Nephron (organoid): ENCODE results near the gene FUBP3.

ENCODE experiments used
- H3K27ac Mint-ChIP-seq, 3 experiments: 2 replicates each; pipeline ENCODE4 v1.8.0; 2020; ENCODE audit warnings: mixed read lengths in 3 of 3, mild to moderate bottlenecking in 2 of 3, moderate library complexity in 1 of 3
- H3K27me3 Mint-ChIP-seq: 2 replicates; pipeline ENCODE4 v1.8.0; 2021; ENCODE audit warnings: low read depth, mild to moderate bottlenecking, moderate library complexity, mixed read lengths
- H3K36me3 Mint-ChIP-seq: 2 replicates; pipeline ENCODE4 v1.8.0; 2020; ENCODE audit warnings: low read depth, mixed read lengths
- H3K4me1 Mint-ChIP-seq: 2 replicates; pipeline ENCODE4 v1.8.0; 2020; ENCODE audit warnings: mixed read lengths
- H3K4me3 Mint-ChIP-seq, 3 experiments: 2 replicates each; pipeline ENCODE4 v1.8.0; 2020; ENCODE audit warnings: mild to moderate bottlenecking in 3 of 3, mixed read lengths in 3 of 3, moderate library complexity in 2 of 3
- H3K9me3 Mint-ChIP-seq: 2 replicates; pipeline ENCODE4 v1.8.0; 2020; ENCODE audit warnings: mixed read lengths
- CTCF ChIP-seq, 3 experiments: fragments of 200-600 bp; sonication (generic); IDR thresholded peaks; one replicate each; pipeline ENCODE4 v1.5.0; 2021; ENCODE audit warnings: antibody characterized with exemption in 3 of 3; ENCODE audit not compliant: unreplicated experiment in 3 of 3

Gene FUBP3

GRCh38 chr9:130663258-130663976 is 84.0 kb downstream of the FUBP3 start:
- Mint-ChIP-seq H3K4me3 (peak overlapping the region in 1 of 3 experiments; percentile 63), H3K27me3 (peaks cover 98% of the 10 kb centered on the region), H3K4me1 (peaks cover 13% of the 10 kb centered on the region), H3K27ac (no peak overlapping the region), H3K36me3 (no peaks in the 10 kb centered on the region), H3K9me3 (peaks cover 5% of the 10 kb centered on the region)
- no peak for TF ChIP-seq CTCF (IDR thresholded peaks at IDR 0.05; ENCODE audit: unreplicated experiment in 3 of 3)

GRCh38 chr9:130663977-130664250 is 84.5 kb downstream of the FUBP3 start:
- no peak for TF ChIP-seq CTCF (IDR thresholded peaks at IDR 0.05; ENCODE audit: unreplicated experiment in 3 of 3)
- H3K4me3 Mint-ChIP-seq = peak overlapping the region in 1 of 3 experiments; percentile 63
- H3K27ac Mint-ChIP-seq = no peak overlapping the region
- H3K36me3 Mint-ChIP-seq = no peaks in the 10 kb centered on the region
- H3K27me3 Mint-ChIP-seq = peaks cover 98% of the 10 kb centered on the region
- peaks cover 1% of the 10 kb centered on the region for H3K9me3 Mint-ChIP-seq
- H3K4me1 Mint-ChIP-seq = peaks cover 13% of the 10 kb centered on the region

- H3K4me1 Mint-ChIP-seq = peaks cover 13% of the 10 kb centered on the region
- no peaks in the 10 kb centered on the region for H3K36me3 Mint-ChIP-seq
- H3K27me3 Mint-ChIP-seq = peaks cover 99% of the 10 kb centered on the region
- H3K4me3 Mint-ChIP-seq = peak within 1 kb of the TSS; percentile 35 to 63 (median 47)
- no peak within 1 kb of the TSS for H3K27ac Mint-ChIP-seq
- no peaks in the 10 kb centered on the region for H3K9me3 Mint-ChIP-seq
- no peak for TF ChIP-seq CTCF (IDR thresholded peaks at IDR 0.05; ENCODE audit: unreplicated experiment in 3 of 3)
These were observed 85.1 kb downstream of the FUBP3 start, which contains the start of gene PRDM12 for GRCh38 chr9:130664251-130665028. Gene PRDM12 (plus strand): TSS chr9:130664594. CDS start chr9:130664654, 60 bp downstream.

- TF ChIP-seq CTCF (IDR thresholded peaks at IDR 0.05; ENCODE audit: unreplicated experiment in 3 of 3) = no peak
- H3K27me3 Mint-ChIP-seq = peaks cover 99% of the 10 kb centered on the region
- H3K4me1 Mint-ChIP-seq = peaks cover 13% of the 10 kb centered on the region
- no peak overlapping the region for H3K27ac Mint-ChIP-seq
- H3K36me3 Mint-ChIP-seq = no peaks in the 10 kb centered on the region
- H3K4me3 Mint-ChIP-seq = peak overlapping the region; percentile 35 to 53 (median 47)
- no peaks in the 10 kb centered on the region for H3K9me3 Mint-ChIP-seq
These were observed 85.7 kb downstream of the FUBP3 start for GRCh38 chr9:130665029-130665430.

- Mint-ChIP-seq H3K27ac (no peak overlapping the region), H3K4me1 (peaks cover 13% of the 10 kb centered on the region), H3K27me3 (peaks cover 99% of the 10 kb centered on the region), H3K9me3 (no peaks in the 10 kb centered on the region), H3K4me3 (peak overlapping the region; percentile 35 to 53 (median 47)), H3K36me3 (no peaks in the 10 kb centered on the region)
- TF ChIP-seq CTCF (IDR thresholded peaks at IDR 0.05; ENCODE audit: unreplicated experiment in 3 of 3) = no peak
These were observed 86.3 kb downstream of the FUBP3 start for GRCh38 chr9:130665431-130666392.
